ENCODE results near the gene KRT10.

KRT10 gene

GRCh38 chr17:40777459-40777858 lies 45.0 kb downstream of the KRT10 start:
- DNase-seq (ENCODE audit: low read depth, low spot score) = no peak
- H3K4me3 ChIP-seq (ENCODE audit: low read length) = no peak overlapping the region

- H3K4me3 ChIP-seq (ENCODE audit: low read length) = no peak overlapping the region
- DNase-seq (ENCODE audit: low read depth, low spot score) = no peak
Observed at GRCh38 chr17:40775945-40776344, 46.5 kb downstream of the KRT10 start.

- no peak within 1 kb of the TSS for H3K4me3 ChIP-seq (ENCODE audit: low read length)
- DNase-seq (ENCODE audit: low read depth, low spot score) = no peak
Observed at GRCh38 chr17:40772101-40772500, 50.3 kb downstream of the KRT10 start, which contains the start of gene KRT26. TSS of gene KRT26 (minus strand) at chr17:40772201. CDS start at chr17:40772113, 88 bp downstream.
